WTC11 (cell line): ENCODE measurements around the gene GIGYF1. TPM values are rescaled to one million over a fixed set of nuclear protein-coding genes. Genes with fewer than 3 reads are reported as not detected.

Experiments
- CREM ChIP-seq: sonication (generic); formaldehyde crosslinking; IDR thresholded peaks from 2 replicates; pipeline ENCODE4 v1.8.1; 2022; ENCODE audit warnings: mild to moderate bottlenecking, missing genetic modification reagents, moderate library complexity
- ELF4 ChIP-seq: sonication (generic); formaldehyde crosslinking; IDR thresholded peaks from 2 replicates; pipeline ENCODE4 v1.8.1; 2022; ENCODE audit warnings: low read depth, mild to moderate bottlenecking, moderate library complexity, missing genetic modification reagents
- ETV6 ChIP-seq: sonication (generic); formaldehyde crosslinking; IDR thresholded peaks from 2 replicates; pipeline ENCODE4 v1.8.1; 2022; ENCODE audit warnings: mild to moderate bottlenecking, missing genetic modification reagents
- FOXK1 ChIP-seq: sonication (generic); formaldehyde crosslinking; IDR thresholded peaks from 2 replicates; pipeline ENCODE4 v1.8.0; 2022; ENCODE audit warnings: mild to moderate bottlenecking, moderate library complexity, missing genetic modification reagents
- GTF2I ChIP-seq: fragments of 250-450 bp; sonication (Bioruptor Pico); conservative IDR thresholded peaks from 2 replicates; pipeline ENCODE4 v1.4.0; 2021; ENCODE audit warnings: mild to moderate bottlenecking
- HMGA2 ChIP-seq: fragments of 250-450 bp; sonication (Bioruptor Pico); IDR thresholded peaks from 2 replicates; pipeline ENCODE4 v1.4.0; 2021; ENCODE audit warnings: mild to moderate bottlenecking, moderate library complexity
- JUN ChIP-seq: sonication (generic); formaldehyde crosslinking; IDR thresholded peaks from 2 replicates; pipeline ENCODE4 v1.8.0; 2023; ENCODE audit warnings: mild to moderate bottlenecking, missing genetic modification reagents
- NR2C2 ChIP-seq: sonication (generic); formaldehyde crosslinking; IDR thresholded peaks from 2 replicates; pipeline ENCODE4 v1.8.0; 2022; ENCODE audit warnings: mild to moderate bottlenecking, missing genetic modification reagents
- SMAD3 ChIP-seq: sonication (generic); formaldehyde crosslinking; IDR thresholded peaks from 2 replicates; pipeline ENCODE4 v1.8.0; 2022; ENCODE audit warnings: missing genetic modification reagents, mild to moderate bottlenecking, borderline replicate concordance
- SP1 ChIP-seq: sonication (generic); formaldehyde crosslinking; conservative IDR thresholded peaks from 2 replicates; pipeline ENCODE4 v1.8.1; 2022; ENCODE audit warnings: missing genetic modification reagents
- TP53 ChIP-seq: sonication (generic); formaldehyde crosslinking; IDR thresholded peaks from 2 replicates; pipeline ENCODE4 v1.8.1; 2023; ENCODE audit warnings: mild to moderate bottlenecking, missing genetic modification reagents
- ZNF423 ChIP-seq: fragments of 250-450 bp; sonication (Bioruptor Pico); IDR thresholded peaks from 2 replicates; pipeline ENCODE4 v2.1.2; 2022; ENCODE audit warnings: mild to moderate bottlenecking, moderate library complexity
- ZNF671 ChIP-seq: fragments of 250-450 bp; sonication (Bioruptor Pico); IDR thresholded peaks from 2 replicates; pipeline ENCODE4 v1.8.0; 2021; ENCODE audit warnings: mild to moderate bottlenecking
- total RNA-seq: library from RNA; stranded (reverse); gene quantifications from 3 replicates; pipeline ENCODE4 v1.2.3, GENCODE V29; 2021
- TF ChIP-seq, protein P1 (sequence below): sonication (generic); formaldehyde crosslinking; IDR thresholded peaks from 2 replicates; pipeline ENCODE4 v1.8.0; 2023; ENCODE audit warnings: missing genetic modification reagents, mild to moderate bottlenecking, borderline replicate concordance
- TF ChIP-seq, protein P2 (sequence below): sonication (generic); formaldehyde crosslinking; IDR thresholded peaks from 2 replicates; pipeline ENCODE4 v1.8.0; 2022; ENCODE audit warnings: mild to moderate bottlenecking, missing genetic modification reagents
- TF ChIP-seq, protein P3 (sequence below): fragments of 250-450 bp; sonication (Bioruptor Pico); IDR thresholded peaks from 2 replicates; pipeline ENCODE4 v1.9.0; 2021; ENCODE audit warnings: mild to moderate bottlenecking
- TF ChIP-seq, protein P4 (sequence below): sonication (generic); formaldehyde crosslinking; IDR thresholded peaks from 2 replicates; pipeline ENCODE4 v1.8.1; 2022; ENCODE audit warnings: mild to moderate bottlenecking, moderate library complexity, missing genetic modification reagents
- TF ChIP-seq, protein P5 (sequence below): sonication (generic); formaldehyde crosslinking; IDR thresholded peaks from 2 replicates; pipeline ENCODE4 v1.8.0; 2023; ENCODE audit warnings: mild to moderate bottlenecking, missing genetic modification reagents
- TF ChIP-seq, protein P6 (sequence below): sonication (generic); formaldehyde crosslinking; IDR thresholded peaks from 2 replicates; pipeline ENCODE4 v1.8.0; 2023; ENCODE audit warnings: missing genetic modification reagents
- TF ChIP-seq, protein P7 (sequence below): sonication (generic); formaldehyde crosslinking; IDR thresholded peaks from 2 replicates; pipeline ENCODE4 v1.8.1; 2022; ENCODE audit warnings: low read depth, missing genetic modification reagents, borderline replicate concordance

Gene GIGYF1
- total RNA-seq, 1 experiment from 2014 or later = 130 TPM

DNA sequence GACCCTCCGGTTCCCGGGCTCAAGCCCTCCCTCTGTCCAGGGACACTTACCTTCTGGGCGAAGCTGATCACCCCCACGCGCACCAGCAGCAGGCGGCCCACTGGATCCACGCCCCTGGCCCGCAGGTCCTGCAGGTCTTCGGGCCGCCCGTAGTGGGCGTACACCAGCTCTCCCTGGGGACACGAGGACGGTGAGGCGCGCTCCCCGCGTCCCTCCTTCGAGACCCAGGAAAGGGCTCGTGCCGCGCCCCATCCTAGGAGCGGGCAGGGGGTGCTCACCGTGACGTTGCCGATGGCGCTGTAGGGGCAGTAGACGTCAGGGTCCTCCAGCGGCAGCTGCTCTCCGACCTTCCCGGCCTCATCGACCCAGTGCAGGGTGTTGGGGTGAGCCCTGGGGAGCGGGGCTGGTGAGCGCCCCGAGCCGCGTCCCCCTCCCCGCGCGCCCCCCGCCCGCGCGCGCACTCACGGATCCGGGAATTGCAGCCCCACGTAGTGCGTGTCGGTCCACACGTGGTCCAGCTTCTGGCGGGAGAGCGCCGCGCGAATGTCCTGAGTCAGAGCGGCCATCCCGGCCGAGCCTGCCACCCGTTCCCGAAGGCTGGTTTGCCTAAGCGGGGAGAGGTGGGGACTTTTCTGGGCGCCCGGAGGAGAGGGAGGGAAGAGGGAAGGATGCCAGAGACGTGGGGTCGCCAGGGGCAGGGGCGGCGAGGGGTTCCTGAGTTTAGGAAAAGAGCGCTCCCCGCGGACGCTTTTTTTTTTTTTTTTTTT is 60.9 kb downstream of the GIGYF1 start (continued):
- TF ChIP-seq, protein P1, sequence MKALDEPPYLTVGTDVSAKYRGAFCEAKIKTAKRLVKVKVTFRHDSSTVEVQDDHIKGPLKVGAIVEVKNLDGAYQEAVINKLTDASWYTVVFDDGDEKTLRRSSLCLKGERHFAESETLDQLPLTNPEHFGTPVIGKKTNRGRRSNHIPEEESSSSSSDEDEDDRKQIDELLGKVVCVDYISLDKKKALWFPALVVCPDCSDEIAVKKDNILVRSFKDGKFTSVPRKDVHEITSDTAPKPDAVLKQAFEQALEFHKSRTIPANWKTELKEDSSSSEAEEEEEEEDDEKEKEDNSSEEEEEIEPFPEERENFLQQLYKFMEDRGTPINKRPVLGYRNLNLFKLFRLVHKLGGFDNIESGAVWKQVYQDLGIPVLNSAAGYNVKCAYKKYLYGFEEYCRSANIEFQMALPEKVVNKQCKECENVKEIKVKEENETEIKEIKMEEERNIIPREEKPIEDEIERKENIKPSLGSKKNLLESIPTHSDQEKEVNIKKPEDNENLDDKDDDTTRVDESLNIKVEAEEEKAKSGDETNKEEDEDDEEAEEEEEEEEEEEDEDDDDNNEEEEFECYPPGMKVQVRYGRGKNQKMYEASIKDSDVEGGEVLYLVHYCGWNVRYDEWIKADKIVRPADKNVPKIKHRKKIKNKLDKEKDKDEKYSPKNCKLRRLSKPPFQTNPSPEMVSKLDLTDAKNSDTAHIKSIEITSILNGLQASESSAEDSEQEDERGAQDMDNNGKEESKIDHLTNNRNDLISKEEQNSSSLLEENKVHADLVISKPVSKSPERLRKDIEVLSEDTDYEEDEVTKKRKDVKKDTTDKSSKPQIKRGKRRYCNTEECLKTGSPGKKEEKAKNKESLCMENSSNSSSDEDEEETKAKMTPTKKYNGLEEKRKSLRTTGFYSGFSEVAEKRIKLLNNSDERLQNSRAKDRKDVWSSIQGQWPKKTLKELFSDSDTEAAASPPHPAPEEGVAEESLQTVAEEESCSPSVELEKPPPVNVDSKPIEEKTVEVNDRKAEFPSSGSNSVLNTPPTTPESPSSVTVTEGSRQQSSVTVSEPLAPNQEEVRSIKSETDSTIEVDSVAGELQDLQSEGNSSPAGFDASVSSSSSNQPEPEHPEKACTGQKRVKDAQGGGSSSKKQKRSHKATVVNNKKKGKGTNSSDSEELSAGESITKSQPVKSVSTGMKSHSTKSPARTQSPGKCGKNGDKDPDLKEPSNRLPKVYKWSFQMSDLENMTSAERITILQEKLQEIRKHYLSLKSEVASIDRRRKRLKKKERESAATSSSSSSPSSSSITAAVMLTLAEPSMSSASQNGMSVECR = peak; percentile 81; the same call in 1 of the 2 replicates
- TF ChIP-seq NR2C2 (CRISPR knock-in tag) (no peak), SMAD3 (CRISPR knock-in tag) (peak; percentile 69; the same call in 1 of the 2 replicates), GTF2I (CRISPR knock-in tag) (no peak), ETV6 (peak; percentile 80; the same call in 1 of the 2 replicates), FOXK1 (CRISPR knock-in tag) (peak; percentile 51; the same call in 1 of the 2 replicates), HMGA2 (no peak), ELF4 (no peak), ZNF671 (no peak), SP1 (CRISPR knock-in tag) (peak; percentile 53; the same call in 1 of the 2 replicates), TP53 (CRISPR knock-in tag) (no peak), JUN (CRISPR knock-in tag) (no peak), ZNF423 (CRISPR knock-in tag) (peak; percentile 21; the same call in 1 of the 2 replicates), CREM (0 out of 2 replicates have a peak, but pooled peaks have one; percentile 45)
- TF ChIP-seq, protein P2, sequence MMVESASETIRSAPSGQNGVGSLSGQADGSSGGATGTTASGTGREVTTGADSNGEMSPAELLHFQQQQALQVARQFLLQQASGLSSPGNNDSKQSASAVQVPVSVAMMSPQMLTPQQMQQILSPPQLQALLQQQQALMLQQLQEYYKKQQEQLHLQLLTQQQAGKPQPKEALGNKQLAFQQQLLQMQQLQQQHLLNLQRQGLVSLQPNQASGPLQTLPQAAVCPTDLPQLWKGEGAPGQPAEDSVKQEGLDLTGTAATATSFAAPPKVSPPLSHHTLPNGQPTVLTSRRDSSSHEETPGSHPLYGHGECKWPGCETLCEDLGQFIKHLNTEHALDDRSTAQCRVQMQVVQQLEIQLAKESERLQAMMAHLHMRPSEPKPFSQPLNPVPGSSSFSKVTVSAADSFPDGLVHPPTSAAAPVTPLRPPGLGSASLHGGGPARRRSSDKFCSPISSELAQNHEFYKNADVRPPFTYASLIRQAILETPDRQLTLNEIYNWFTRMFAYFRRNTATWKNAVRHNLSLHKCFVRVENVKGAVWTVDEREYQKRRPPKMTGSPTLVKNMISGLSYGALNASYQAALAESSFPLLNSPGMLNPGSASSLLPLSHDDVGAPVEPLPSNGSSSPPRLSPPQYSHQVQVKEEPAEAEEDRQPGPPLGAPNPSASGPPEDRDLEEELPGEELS (CRISPR knock-in tag) = peak; percentile 83; the same call in 1 of the 2 replicates
- TF ChIP-seq, protein P3, sequence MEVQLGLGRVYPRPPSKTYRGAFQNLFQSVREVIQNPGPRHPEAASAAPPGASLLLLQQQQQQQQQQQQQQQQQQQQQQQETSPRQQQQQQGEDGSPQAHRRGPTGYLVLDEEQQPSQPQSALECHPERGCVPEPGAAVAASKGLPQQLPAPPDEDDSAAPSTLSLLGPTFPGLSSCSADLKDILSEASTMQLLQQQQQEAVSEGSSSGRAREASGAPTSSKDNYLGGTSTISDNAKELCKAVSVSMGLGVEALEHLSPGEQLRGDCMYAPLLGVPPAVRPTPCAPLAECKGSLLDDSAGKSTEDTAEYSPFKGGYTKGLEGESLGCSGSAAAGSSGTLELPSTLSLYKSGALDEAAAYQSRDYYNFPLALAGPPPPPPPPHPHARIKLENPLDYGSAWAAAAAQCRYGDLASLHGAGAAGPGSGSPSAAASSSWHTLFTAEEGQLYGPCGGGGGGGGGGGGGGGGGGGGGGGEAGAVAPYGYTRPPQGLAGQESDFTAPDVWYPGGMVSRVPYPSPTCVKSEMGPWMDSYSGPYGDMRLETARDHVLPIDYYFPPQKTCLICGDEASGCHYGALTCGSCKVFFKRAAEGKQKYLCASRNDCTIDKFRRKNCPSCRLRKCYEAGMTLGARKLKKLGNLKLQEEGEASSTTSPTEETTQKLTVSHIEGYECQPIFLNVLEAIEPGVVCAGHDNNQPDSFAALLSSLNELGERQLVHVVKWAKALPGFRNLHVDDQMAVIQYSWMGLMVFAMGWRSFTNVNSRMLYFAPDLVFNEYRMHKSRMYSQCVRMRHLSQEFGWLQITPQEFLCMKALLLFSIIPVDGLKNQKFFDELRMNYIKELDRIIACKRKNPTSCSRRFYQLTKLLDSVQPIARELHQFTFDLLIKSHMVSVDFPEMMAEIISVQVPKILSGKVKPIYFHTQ = no peak
- TF ChIP-seq, protein P4, sequence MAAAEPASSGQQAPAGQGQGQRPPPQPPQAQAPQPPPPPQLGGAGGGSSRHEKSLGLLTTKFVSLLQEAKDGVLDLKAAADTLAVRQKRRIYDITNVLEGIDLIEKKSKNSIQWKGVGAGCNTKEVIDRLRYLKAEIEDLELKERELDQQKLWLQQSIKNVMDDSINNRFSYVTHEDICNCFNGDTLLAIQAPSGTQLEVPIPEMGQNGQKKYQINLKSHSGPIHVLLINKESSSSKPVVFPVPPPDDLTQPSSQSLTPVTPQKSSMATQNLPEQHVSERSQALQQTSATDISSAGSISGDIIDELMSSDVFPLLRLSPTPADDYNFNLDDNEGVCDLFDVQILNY (CRISPR knock-in tag) = 0 out of 2 replicates have a peak, but pooled peaks have one; percentile 42
- TF ChIP-seq, protein P5, sequence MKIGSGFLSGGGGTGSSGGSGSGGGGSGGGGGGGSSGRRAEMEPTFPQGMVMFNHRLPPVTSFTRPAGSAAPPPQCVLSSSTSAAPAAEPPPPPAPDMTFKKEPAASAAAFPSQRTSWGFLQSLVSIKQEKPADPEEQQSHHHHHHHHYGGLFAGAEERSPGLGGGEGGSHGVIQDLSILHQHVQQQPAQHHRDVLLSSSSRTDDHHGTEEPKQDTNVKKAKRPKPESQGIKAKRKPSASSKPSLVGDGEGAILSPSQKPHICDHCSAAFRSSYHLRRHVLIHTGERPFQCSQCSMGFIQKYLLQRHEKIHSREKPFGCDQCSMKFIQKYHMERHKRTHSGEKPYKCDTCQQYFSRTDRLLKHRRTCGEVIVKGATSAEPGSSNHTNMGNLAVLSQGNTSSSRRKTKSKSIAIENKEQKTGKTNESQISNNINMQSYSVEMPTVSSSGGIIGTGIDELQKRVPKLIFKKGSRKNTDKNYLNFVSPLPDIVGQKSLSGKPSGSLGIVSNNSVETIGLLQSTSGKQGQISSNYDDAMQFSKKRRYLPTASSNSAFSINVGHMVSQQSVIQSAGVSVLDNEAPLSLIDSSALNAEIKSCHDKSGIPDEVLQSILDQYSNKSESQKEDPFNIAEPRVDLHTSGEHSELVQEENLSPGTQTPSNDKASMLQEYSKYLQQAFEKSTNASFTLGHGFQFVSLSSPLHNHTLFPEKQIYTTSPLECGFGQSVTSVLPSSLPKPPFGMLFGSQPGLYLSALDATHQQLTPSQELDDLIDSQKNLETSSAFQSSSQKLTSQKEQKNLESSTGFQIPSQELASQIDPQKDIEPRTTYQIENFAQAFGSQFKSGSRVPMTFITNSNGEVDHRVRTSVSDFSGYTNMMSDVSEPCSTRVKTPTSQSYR (CRISPR knock-in tag) = peak; percentile 40; the same call in 1 of the 2 replicates
- TF ChIP-seq, protein P6, sequence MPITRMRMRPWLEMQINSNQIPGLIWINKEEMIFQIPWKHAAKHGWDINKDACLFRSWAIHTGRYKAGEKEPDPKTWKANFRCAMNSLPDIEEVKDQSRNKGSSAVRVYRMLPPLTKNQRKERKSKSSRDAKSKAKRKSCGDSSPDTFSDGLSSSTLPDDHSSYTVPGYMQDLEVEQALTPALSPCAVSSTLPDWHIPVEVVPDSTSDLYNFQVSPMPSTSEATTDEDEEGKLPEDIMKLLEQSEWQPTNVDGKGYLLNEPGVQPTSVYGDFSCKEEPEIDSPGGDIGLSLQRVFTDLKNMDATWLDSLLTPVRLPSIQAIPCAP (CRISPR knock-in tag) = no peak
- TF ChIP-seq, protein P7, sequence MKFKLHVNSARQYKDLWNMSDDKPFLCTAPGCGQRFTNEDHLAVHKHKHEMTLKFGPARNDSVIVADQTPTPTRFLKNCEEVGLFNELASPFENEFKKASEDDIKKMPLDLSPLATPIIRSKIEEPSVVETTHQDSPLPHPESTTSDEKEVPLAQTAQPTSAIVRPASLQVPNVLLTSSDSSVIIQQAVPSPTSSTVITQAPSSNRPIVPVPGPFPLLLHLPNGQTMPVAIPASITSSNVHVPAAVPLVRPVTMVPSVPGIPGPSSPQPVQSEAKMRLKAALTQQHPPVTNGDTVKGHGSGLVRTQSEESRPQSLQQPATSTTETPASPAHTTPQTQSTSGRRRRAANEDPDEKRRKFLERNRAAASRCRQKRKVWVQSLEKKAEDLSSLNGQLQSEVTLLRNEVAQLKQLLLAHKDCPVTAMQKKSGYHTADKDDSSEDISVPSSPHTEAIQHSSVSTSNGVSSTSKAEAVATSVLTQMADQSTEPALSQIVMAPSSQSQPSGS (CRISPR knock-in tag) = no peak
